ENCODE results near the gene MITF. TPM values are rescaled to one million over a fixed set of nuclear protein-coding genes. Genes with fewer than 3 reads are reported as not detected.

The MITF gene
- polyA plus RNA-seq, 1 donor from 2014 or later = not detected

DNA sequence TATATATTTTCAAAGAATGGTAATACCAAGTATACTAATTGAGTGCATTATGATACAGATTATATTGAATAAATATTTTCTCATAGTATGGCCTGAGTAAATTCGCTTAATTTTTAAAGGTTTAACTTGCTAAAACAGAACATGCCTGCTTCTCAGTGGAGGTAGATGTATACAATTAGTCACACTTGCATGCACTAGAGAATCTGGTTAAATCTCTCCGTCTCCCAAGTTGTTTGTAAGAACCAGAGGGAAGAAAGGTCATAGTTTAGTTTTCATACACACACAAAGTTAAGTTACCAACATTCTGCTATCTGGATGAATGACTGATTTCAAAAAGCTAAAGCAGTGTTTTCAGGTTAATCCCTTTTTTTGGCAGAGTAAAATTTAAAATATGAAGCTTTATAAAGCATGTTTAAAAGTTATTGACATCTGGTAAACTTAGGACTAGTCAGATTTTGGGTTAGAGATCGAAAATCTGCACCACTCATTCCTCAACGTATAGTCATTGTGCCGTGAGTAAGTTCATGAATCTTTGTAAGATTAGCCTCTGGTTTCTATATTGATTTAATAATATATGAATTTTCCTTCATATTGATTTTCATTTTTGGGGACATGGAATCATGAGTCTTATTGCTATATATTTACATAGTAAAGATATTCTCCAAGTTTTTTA lies 142.6 kb downstream of the MITF start:
- no peak overlapping the region for H3K4me3 ChIP-seq (ENCODE audit: low read length)
- H3K79me2 ChIP-seq (replicated peaks; ENCODE audit: insufficient read depth, low read length) = no peaks in the 10 kb centered on the region
- H3K27me3 ChIP-seq (ENCODE audit: insufficient read depth, low read depth, low read length) = no peaks in the 10 kb centered on the region
- TF ChIP-seq EP300 (conservative IDR thresholded peaks at IDR 0.05; ENCODE audit: poor library complexity, severe bottlenecking) = no peak
- no peak for TF ChIP-seq EZH2 (IDR thresholded peaks at IDR 0.05; ENCODE audit: borderline replicate concordance, insufficient read depth, low read length, poor library complexity, severe bottlenecking)
- no peak for TF ChIP-seq TAF1 (IDR thresholded peaks at IDR 0.05; ENCODE audit: low read depth)
- no peak for TF ChIP-seq MXI1 (conservative IDR thresholded peaks at IDR 0.05; ENCODE audit: poor library complexity, severe bottlenecking)
- TF ChIP-seq, protein P1, sequence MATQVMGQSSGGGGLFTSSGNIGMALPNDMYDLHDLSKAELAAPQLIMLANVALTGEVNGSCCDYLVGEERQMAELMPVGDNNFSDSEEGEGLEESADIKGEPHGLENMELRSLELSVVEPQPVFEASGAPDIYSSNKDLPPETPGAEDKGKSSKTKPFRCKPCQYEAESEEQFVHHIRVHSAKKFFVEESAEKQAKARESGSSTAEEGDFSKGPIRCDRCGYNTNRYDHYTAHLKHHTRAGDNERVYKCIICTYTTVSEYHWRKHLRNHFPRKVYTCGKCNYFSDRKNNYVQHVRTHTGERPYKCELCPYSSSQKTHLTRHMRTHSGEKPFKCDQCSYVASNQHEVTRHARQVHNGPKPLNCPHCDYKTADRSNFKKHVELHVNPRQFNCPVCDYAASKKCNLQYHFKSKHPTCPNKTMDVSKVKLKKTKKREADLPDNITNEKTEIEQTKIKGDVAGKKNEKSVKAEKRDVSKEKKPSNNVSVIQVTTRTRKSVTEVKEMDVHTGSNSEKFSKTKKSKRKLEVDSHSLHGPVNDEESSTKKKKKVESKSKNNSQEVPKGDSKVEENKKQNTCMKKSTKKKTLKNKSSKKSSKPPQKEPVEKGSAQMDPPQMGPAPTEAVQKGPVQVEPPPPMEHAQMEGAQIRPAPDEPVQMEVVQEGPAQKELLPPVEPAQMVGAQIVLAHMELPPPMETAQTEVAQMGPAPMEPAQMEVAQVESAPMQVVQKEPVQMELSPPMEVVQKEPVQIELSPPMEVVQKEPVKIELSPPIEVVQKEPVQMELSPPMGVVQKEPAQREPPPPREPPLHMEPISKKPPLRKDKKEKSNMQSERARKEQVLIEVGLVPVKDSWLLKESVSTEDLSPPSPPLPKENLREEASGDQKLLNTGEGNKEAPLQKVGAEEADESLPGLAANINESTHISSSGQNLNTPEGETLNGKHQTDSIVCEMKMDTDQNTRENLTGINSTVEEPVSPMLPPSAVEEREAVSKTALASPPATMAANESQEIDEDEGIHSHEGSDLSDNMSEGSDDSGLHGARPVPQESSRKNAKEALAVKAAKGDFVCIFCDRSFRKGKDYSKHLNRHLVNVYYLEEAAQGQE (IDR thresholded peaks at IDR 0.05; ENCODE audit: borderline replicate concordance) = no peak
- TF ChIP-seq POLR2AphosphoS5 (IDR thresholded peaks at IDR 0.05) = no peak
- no peak for TF ChIP-seq RAD21 (conservative IDR thresholded peaks at IDR 0.05)
- TF ChIP-seq, protein P2, sequence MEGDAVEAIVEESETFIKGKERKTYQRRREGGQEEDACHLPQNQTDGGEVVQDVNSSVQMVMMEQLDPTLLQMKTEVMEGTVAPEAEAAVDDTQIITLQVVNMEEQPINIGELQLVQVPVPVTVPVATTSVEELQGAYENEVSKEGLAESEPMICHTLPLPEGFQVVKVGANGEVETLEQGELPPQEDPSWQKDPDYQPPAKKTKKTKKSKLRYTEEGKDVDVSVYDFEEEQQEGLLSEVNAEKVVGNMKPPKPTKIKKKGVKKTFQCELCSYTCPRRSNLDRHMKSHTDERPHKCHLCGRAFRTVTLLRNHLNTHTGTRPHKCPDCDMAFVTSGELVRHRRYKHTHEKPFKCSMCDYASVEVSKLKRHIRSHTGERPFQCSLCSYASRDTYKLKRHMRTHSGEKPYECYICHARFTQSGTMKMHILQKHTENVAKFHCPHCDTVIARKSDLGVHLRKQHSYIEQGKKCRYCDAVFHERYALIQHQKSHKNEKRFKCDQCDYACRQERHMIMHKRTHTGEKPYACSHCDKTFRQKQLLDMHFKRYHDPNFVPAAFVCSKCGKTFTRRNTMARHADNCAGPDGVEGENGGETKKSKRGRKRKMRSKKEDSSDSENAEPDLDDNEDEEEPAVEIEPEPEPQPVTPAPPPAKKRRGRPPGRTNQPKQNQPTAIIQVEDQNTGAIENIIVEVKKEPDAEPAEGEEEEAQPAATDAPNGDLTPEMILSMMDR (IDR thresholded peaks at IDR 0.05; ENCODE audit: poor library complexity, severe bottlenecking) = no peak
- TF ChIP-seq SMC3 (conservative IDR thresholded peaks at IDR 0.05; ENCODE audit: poor library complexity) = no peak
- no peaks in the 10 kb centered on the region for H3K36me3 ChIP-seq (ENCODE audit: insufficient read depth, low read length)
- H3F3A ChIP-seq (ENCODE audit: insufficient read depth, low read length, poor library complexity, severe bottlenecking) = no peaks in the 10 kb centered on the region
- H4K20me1 ChIP-seq (ENCODE audit: insufficient read depth) = no peaks in the 10 kb centered on the region
- H3K27ac ChIP-seq (ENCODE audit: low read length) = no peak overlapping the region
- H3K9me3 ChIP-seq (ENCODE audit: low read length) = no peaks in the 10 kb centered on the region
- H3K9ac ChIP-seq (ENCODE audit: low read length) = no peak overlapping the region
- no peak overlapping the region for H3K4me2 ChIP-seq (ENCODE audit: low read length)
- H3K9me2 ChIP-seq (ENCODE audit: insufficient read depth, low read length) = no peaks in the 10 kb centered on the region
- H2AFZ ChIP-seq (ENCODE audit: low read depth, low read length) = no peak overlapping the region

DNA sequence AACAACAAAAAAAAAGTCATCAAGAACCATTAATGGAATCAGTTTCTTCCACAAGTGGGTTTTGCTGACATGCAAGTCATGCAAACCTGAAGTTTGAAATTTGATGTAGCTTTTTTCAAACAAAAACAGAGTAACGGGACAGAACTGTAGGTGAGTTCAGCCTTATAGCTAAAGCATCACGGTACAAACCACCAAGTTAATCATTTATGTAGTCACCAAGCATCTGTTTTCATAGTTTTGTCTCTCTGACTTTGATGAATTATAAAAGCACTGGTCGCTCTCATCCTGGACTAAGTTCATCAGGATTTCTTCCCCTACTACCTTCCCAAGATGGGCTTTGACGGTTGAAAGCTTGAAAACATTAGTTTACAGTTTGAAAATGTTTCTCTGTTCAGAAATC lies 143.3 kb downstream of the MITF start:
- Histone ChIP-seq H2AFZ (ENCODE audit: low read depth, low read length) (no peak overlapping the region), H3K79me2 (replicated peaks; ENCODE audit: insufficient read depth, low read length) (no peaks in the 10 kb centered on the region), H3K4me2 (ENCODE audit: low read length) (no peak overlapping the region), H3K4me3 (ENCODE audit: low read length) (no peak overlapping the region), H3K9me3 (ENCODE audit: low read length) (no peaks in the 10 kb centered on the region), H3K27ac (ENCODE audit: low read length) (no peak overlapping the region), H4K20me1 (ENCODE audit: insufficient read depth) (no peaks in the 10 kb centered on the region), H3K36me3 (ENCODE audit: insufficient read depth, low read length) (no peaks in the 10 kb centered on the region), H3K27me3 (ENCODE audit: insufficient read depth, low read depth, low read length) (no peaks in the 10 kb centered on the region), H3F3A (ENCODE audit: insufficient read depth, low read length, poor library complexity, severe bottlenecking) (no peaks in the 10 kb centered on the region), H3K9ac (ENCODE audit: low read length) (no peak overlapping the region), H3K9me2 (ENCODE audit: insufficient read depth, low read length) (no peaks in the 10 kb centered on the region)
- TF ChIP-seq RAD21 (conservative IDR thresholded peaks at IDR 0.05) (no peak), MXI1 (conservative IDR thresholded peaks at IDR 0.05; ENCODE audit: poor library complexity, severe bottlenecking) (no peak), TAF1 (IDR thresholded peaks at IDR 0.05; ENCODE audit: low read depth) (no peak), POLR2AphosphoS5 (IDR thresholded peaks at IDR 0.05) (no peak), EZH2 (IDR thresholded peaks at IDR 0.05; ENCODE audit: borderline replicate concordance, insufficient read depth, low read length, poor library complexity, severe bottlenecking) (no peak), SMC3 (conservative IDR thresholded peaks at IDR 0.05; ENCODE audit: poor library complexity) (no peak), EP300 (conservative IDR thresholded peaks at IDR 0.05; ENCODE audit: poor library complexity, severe bottlenecking) (no peak)
- TF ChIP-seq, protein P1 (IDR thresholded peaks at IDR 0.05; ENCODE audit: borderline replicate concordance) = no peak
- TF ChIP-seq, protein P2 (IDR thresholded peaks at IDR 0.05; ENCODE audit: poor library complexity, severe bottlenecking) = no peak
